ENCODE measurements around the gene BIVM.
"Not testable (repeated sequence)": the region's sequence is repeated elsewhere in the genome, so short reads cannot be mapped to it uniquely, and the experiment has no call there.

The BIVM gene, protein sequence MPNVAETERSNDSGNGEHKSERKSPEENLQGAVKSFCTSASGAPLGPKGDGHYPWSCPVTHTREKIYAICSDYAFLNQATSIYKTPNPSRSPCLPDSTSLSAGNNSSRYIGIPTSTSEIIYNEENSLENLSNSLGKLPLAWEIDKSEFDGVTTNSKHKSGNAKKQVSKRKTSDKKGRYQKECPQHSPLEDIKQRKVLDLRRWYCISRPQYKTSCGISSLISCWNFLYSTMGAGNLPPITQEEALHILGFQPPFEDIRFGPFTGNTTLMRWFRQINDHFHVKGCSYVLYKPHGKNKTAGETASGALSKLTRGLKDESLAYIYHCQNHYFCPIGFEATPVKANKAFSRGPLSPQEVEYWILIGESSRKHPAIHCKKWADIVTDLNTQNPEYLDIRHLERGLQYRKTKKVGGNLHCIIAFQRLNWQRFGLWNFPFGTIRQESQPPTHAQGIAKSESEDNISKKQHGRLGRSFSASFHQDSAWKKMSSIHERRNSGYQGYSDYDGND

DNA sequence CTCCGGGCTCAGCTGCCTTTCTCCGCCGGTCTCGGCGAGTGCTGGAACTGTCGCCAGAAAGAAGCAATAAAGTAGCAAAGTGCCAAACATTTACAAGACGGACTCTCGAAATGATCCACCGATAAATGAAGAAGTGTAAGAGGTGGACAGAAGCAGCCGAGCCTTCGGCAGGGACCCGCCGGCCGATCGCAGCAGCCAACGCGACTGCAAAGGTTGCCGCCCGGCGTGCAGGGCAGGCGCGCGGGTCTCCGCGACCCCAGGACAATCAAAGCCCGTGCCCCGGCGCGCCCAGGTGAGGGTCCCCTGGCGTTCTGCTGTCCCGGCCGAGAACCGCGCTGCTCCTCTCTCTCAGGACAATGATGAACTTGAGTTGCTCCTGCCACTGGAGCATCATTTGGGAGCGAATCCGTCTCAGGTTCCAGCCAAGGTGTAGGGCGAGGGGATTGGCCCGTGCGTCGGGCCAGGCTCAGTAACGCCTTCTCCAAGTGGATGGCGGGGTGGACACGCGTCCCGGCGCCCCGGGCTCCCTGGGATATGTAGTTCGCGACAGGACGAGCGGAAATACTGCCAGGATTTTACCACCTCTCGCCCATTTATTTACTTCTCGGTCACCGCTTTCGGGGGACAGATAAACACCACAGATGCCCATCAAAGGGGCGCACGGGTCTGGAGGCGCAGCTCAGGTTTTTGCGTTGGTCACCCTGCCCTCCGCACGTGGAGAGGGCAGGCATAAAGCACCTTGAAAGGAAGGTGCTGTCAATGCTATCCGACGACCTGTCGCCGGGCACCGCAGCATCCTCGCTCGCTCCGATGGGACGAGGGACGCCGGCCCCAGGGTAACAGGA lies at the start of gene BIVM, which contains the start of gene POGLUT2:
Gene BIVM, plus strand, starts transcription at position 539 of the 845 bp plus-strand sequence. CDS start 8,149 bp downstream, outside the sequence.
Gene POGLUT2, minus strand, starts transcription at position 396 of the 845 bp plus-strand sequence. Its CDS starts 306 bp downstream, at position 90.
- peak; percentile 81 for DNase-seq

DNA sequence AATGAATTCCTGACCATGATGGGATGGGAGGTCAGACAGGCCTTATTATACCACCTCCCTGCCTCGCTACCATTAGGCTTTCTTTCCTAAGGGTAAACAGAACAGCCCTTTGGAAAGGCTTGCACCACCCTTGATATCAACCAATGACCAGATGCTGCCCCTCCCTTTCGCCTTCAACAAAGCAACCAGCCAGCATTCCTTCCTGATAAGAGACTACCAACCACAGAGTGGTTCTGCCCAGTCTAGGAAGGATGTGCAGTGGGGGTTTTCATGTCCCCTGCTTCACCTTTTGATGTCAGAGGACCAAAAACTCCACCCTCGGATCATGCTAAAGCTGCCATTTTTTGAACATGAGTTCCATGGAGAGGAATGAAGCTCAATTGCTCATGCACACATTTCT lies 47.0 kb upstream of the BIVM start:
- no peak for DNase-seq

DNA sequence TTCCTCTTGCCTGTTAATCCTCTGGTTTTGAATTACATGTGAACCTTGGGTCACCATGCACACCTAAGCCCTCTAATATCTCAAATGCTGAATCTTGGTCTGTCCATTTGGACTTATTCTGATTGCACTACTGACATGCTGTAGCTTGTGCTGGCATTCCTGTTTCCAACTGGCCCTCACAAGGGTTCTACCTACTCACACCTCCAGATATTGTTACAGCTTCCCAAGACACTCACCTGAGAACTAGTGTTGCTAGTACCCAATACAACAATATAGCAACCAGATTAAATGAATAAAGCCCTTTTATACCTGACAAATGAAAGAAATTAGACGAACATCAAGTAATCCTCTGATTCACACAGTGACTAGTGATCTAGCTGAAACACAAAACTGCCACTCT lies 41.9 kb upstream of the BIVM start:
- DNase-seq: no peak

DNA sequence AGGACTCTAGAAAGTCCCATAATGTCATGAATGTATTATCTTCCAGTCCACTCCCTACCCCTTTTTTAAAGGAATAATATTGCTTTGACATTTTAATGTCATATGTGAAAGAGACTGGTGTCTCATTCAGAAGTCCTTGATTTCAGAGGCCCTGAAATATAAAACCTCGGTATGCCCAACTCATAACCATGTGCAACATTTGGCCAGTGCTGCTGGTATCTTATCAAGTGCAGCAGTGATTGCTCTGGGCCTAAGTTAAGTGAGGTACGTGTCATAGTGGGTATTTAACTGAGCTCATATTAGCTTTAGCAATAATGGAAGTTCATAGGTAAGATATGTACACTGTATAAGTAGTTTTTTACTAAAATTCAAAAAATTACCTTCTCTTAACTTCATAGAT lies 40.1 kb upstream of the BIVM start:
- no peak for DNase-seq

DNA sequence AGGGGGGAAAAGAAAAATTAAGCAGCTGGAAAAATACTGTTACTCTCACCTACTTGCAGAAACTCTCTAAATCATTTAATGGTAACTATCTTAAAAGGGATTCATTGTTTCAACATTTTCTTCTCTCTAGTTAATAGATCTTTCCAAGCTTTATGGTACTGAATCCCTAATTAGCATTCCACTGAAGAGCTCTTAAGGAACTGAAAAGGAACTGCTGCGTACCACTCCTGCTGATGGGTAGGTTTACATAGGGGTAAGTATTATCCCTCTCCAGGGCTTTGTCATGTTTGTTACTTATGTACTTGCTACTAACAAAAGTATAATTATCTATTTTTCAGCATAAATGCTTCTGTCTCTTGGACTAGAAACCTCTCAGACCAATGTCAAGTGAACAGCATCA lies 37.8 kb upstream of the BIVM start:
- no peak for DNase-seq

DNA sequence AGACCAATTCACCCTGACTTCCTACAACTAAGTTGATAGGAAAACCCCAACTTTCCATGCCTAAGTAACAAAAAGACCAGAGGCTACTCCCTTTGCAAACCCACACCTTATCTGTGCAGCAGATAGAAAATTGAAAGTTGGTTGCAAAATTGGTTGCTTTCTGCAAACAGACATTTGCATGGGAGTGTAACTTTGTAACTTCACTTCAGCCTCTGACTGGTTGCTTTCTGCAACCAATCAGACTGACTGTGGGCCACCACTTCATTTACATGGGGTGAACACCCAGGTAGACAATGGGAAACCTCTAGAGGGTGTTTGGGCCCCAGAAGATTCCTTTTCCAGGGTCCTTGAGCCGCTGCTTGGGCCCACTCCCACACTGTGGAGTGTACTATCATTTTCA lies 35.2 kb upstream of the BIVM start:
- DNase-seq: no peak

DNA sequence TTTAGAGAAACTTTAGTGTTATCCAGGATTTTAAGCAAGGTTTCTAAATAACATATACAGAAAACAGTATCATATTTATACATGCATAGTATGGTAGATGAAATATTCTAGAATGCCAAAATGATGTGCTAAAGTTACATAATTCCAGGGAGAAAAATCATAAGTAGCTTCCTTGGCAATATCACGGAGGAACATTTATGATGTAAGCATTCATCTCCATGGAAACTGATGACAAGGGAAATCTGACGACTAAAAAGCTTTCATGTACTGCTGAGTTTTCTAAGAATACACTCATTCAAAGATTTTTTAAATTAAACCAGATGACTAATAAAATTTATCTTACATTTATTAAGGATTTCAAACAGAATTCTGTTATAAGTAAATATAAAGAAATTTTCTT lies 30.0 kb upstream of the BIVM start:
- no peak for DNase-seq

DNA sequence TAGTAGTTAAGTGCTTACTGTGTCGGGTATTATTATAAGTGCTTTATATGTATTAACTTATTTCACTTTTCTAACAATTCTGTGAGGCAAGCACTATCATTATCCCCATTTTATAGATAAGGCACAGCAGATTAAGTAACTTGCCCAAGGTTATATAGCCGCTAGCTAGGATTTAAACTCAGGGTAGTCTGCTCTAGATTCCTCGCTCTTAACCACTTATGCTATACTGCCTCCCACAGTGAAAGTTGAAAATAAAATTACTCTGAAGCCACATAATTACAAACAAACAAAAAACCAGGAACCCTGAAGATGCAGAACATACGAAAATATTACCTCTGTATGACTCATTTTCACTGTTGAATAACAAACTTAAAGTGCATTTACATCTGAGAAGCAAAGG lies 29.2 kb upstream of the BIVM start:
- DNase-seq: no peak

DNA sequence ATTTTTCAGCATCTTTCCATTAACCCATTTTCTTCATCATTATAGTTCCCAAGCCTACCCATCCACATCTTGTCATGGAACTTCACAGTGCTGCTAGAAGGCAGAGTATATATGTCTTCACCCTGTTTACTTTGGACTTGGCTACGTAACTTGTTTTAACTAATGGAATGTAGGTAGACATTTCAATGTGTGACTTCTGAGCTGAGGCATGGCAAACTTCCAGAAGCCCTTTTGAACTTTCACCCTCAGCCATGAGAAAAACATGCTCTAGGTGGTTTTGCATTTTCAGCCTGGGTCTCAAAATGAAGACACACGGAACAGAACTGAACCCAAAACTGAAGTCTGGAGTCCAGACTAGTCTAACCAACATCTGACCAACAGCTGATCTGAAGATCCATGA lies 28.5 kb upstream of the BIVM start:
- no peak for DNase-seq

DNA sequence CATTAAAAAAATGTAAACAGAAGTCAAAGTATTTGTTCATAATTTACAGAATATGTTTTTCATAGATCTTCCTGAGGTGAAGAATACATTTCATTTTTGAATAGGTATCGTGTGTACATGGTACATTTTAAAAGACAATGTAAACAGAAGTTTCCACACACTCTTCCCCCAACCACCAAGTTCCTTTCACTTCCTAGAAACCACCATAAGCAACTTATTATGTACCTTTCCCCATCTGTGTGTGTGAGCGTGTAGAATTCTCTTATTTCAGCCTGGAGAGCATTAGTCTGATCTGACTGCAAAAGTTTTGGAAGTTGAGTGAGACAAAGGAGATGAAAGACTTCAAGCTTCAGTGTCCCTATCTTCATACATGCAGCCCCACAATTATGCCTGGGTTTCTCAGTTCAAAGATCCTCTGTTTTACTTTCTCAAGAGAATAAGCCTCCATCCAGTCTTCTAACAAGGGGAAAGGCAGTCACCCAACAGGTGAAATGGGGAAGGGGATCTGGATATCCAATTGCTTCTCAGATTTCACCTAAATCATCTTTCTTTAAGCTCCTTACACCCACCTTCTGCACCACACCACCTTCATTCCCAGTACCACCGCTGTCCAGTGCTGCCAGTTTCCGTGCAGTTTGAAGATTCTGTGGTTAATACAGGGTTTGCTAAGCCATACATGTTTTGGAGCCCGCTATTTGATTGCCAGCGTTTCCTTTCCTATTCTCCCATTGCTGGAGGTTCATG lies 27.4 kb upstream of the BIVM start:
- no peak for DNase-seq

DNA sequence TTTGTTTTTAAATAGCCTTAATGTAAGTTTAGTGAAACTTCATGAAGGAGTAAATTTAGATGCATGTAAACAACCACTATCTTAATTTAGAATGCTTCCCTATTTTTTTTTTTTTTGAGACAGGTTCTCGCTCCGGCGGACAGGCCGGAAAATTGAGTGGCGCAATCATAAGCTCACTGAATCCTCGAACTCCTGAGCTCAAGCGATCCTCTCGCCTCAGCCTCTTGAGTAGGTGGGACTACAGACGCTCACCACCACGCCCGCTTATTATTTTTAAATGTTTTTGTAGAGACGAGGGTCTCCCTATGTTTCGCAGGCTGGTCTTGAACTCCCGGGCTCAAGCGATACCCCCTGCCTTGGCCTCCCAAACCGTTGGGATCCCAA lies 26.9 kb upstream of the BIVM start:
- DNase-seq: no peak

DNA sequence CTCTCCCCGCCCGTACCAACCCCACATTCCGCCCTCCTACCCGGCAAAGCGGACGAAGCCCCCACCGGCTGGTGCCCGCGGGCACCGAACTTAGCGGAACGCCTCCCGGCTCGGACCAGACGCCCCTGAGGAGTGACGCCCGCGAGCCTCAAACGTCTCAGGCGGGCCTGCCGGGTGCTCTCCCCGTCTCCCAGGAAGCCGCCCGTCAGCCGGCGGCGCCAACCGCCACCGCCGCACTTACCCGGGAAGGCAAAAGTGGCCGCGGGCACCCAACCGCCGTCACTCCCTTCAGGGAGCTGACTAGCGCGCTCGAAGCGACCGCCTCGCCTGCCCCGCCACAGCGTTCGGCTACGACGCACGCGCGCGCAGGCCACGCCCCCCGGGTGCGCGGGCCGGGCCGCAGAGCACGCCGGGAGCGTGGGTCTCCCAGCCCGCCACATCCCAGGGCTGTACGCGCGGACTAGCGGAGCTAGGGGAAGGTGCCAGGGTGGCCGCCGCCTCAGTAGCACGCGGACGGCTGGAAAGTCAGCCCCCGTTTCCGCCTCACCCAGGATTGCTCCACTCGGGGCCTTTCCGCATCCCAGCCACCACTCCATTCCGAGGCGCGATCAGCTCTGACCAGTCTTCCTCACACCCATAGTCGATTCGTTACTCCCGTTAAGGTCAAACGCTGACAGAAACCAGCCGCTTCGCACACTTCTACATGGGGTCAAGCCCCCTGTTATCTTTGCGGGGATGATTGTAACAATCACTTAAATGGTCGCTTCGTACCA lies 25.3 kb upstream of the BIVM start, which contains the start of gene TEX30:
Gene TEX30, minus strand, starts transcription at position 346 of the 773 bp plus-strand sequence. CDS start 3,760 bp downstream, outside the sequence.
- DNase-seq: peak; percentile 84

DNA sequence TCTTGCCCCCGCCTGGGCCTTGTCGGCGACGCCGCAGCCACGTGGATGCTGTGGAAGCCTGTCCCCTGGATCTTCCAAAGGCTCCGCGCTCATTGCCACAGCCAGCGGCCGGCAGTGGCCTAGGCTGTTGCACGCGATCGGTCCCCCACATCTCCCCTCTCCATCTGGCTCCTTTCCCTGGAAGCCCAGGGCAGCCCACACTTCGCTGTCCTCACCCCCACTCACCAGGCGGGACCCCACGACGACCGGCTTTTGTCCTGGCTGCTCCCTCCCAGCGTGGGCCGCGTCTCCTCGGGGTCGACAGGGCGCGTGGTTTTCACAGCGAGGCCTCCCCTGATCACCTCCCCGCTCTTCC lies 24.7 kb upstream of the BIVM start:
- DNase-seq: no peak

DNA sequence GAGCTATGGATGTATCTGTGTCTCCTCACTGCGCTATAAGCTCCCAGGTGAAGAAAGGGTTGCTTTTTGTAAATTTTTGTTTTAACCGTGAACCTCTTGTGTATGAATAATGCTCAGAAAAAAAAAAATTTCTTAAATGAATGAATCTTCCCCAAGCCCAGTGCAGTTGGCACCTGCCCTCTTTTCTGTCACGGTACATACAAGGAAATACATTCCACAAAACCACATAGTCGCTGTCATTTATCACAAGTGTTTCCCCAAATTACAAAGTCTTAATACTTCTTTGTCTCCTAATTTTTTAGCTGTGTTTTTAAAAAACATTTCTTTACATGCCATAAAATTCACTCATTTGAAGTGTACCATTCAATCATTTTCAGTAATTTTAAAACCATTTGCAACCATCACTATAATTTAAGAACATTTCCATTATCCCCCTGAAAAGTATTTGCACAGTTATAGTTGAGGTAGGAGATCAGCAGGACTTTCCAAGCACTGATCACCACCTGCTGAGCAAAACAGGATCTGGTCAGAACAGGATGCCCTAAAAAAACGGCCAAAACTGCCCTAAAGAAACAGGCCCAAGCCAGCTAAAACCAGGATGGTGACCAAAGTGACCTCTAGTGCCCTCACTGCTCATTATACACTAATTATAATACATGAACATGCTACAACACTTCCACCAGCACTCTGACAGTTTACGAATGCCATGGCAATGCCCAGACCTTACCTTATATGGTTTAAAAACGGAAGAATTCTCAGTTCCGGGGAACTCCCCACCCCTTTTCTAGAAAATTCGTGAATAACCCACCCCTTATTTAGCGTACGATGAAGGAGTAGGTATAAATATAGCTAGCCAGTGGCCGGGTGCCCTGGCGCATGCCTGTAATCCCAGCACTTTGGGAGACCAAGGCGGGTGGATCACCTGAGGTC lies 24.1 kb upstream of the BIVM start:
- no peak for DNase-seq

DNA sequence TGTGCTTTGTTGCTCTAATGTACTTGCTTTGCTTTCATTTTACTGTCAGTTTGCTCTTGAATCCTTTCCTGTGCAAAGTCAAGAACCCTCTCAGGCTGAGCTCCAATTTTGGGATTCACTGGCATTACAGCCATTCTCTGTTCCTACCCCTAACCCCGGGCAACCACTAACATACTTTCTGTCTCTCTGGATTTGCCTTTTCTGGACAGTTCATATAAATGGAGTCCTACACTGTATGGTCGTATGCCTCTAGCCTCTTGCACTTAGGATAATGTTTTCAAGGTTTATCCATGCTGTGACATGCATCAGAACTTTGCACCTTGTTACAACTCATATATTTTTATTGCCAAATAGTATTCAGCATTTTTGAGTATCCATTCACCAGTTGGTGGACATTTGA lies 22.6 kb upstream of the BIVM start:
- no peak for DNase-seq

DNA sequence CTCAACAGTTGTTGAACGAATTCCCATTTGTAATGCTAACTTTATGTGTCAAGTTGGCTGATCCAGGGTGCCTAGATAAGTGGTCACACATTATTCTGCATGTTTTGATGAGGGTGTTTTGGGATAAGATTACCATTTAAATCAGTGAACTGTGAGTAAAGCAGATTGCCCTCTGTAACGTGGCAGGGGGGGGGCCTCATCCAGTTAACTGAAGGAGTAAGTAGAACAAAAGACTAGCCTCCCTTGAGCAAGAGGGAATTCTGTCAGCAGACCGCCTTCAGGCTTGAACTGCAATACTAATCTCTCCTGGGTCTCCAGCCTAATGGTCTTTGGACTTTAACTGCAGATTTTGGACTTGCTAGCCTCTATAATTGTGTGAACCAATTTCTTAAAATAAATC lies 21.2 kb upstream of the BIVM start:
- no peak for DNase-seq

DNA sequence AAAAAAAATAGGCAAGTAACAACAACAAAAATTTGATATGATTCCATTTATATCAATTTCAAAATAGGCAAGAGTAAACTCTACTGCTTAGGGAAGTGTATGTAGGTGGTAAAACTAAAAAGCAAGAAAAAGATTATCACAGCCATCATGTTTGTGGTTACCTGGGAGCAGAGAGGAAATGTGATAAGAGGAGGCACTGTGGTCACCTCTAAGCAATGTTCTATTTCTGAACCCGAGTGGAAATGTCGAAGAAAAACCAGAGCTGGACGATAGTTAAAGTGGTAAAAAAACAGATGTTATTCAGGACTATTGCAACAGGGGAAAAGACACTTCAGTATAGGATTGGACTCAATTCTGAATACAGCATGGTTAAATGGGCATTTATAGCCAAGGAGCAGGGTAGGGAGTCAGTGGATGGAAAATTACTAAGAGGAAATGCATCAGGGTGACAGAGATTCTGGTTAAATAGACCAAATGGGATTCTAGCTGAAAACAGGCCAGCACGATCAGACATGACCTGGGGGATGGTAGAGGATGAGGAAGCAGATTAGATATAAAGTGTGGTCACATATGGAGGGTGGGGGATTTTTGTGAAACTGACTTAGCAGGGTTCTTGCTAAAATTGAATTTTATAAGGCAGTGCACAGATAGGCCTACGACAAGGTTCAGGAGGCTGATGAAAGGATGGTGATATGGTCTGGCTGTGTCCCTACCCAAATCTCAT lies 19.3 kb upstream of the BIVM start:
- peak; percentile 42 for DNase-seq

DNA sequence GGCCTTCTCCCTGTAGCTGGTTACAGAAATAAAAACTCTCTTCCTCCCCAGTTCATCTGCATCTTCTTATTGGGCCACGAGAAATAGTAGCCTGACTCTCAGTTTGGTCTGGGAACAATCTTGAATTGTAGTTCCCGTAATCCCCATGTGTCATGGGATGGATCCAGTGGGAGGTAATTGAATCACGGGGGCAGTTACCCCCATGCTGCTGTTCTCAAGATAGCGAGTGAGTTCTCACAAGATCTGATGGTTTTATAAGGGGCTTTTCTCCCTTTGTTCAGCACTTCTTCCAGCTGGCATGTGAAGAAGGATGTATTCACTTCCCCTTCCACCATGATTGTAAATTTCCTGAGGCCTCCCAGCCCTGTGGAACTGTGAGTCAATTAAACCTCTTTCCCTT lies 18.3 kb upstream of the BIVM start:
- DNase-seq: not testable (repeated sequence)

DNA sequence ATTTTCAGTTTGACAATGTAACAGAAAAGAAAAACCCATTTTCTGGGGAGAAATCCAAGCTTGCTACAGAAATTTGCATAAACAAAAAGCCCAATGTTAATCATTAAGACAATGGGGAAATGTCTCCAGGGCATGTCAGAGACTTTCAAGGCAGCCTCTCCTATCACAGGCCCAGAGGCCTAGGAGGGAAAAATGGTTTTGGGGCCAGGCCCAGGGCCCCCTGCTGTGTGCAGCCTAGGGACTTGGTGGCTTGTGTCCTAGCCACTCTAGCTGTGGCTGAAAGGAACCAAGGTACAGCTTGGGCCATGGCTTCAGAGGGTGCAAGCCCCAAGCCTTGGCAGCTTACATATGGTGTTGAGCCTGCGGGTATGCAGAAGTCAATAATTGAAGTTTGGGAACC lies 17.3 kb upstream of the BIVM start:
- no peak for DNase-seq

DNA sequence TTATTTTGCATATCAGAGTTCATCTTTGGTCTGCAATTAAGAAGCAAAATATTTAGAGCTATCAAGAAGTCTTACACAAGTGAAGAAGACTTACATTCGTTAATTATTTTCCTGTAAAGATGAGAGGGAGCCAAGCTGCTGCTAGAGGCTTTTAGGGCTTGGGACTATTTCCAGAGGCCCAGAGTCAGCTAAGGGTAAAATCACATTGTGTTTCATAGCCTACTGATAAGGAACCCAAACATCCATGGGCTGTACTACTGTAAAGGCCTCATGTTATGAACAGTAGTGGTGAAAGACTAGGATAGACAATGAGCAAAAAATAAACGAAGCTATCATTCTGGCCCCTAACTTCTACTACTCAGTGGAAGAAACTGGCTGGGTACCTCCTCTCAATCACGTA lies 14.4 kb upstream of the BIVM start:
- DNase-seq: no peak
